HG03442 (cell line): ENCODE measurements around the gene WIZ.

Experiments used
- ATAC-seq: cut with Tn5 transposase; IDR thresholded peaks from one replicate; pipeline ENCODE4 v1.9.1; 2021; ENCODE audit warnings: mild to moderate bottlenecking, moderate library complexity; ENCODE audit not compliant: unreplicated experiment

The WIZ gene

GRCh38 chr19:15467734-15468214, 18.0 kb upstream of the WIZ start:
- ATAC-seq = no peak

GRCh38 chr19:15466851-15467733, 17.3 kb upstream of the WIZ start:
- ATAC-seq = peak; percentile 59

DNA sequence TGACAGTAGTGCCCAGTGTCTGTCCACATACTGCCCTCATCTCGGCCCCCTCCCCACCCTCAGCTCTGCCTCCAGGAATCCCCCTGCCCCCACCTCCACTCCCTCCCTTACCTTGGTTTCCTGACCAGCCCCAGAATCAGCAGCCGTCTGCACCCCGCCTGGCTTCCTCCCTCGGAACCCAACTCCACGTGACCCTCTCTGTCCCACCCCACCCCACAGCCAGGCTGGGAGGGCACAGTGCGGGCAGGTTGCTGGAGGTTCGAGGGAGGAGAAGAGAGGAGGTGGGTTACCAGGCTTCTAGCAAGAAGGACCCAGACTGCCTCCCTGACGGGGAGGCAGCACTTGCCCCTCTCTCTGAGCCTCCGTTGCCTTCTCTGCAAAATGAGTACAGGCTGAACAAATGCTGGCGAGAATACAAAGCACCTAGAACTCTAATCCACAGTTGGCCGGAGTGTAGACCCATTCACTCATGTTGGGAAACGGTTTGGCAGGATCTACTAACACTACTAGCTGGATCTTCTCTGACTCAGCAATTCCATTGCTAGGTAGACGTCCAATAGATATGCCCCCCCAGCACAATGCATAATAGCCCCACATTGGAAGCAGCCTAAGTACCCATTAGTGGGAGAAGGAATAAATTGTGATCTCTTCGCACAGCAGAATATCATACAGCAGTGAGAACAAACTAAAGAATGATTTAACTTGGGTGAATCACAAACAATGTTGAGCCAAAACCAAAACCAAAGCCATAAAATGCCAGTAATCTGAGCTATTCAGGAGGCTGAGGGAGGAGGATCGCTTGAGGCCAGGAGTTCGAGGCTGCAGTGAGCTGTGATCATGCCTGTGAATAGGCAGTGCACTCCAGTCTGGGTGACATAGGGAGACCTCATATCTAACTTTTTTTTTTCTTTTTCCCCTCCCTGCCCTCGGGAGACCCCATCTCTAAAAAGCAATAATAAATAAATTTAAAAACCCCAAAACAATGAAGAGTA, 14.9 kb upstream of the WIZ start, which contains the start of gene RASAL3:
Gene RASAL3 (minus strand): TSS at position 151 of the 992 bp plus-strand sequence. CDS start 186 bp downstream, outside the sequence.
- peak; percentile 39 for ATAC-seq

DNA sequence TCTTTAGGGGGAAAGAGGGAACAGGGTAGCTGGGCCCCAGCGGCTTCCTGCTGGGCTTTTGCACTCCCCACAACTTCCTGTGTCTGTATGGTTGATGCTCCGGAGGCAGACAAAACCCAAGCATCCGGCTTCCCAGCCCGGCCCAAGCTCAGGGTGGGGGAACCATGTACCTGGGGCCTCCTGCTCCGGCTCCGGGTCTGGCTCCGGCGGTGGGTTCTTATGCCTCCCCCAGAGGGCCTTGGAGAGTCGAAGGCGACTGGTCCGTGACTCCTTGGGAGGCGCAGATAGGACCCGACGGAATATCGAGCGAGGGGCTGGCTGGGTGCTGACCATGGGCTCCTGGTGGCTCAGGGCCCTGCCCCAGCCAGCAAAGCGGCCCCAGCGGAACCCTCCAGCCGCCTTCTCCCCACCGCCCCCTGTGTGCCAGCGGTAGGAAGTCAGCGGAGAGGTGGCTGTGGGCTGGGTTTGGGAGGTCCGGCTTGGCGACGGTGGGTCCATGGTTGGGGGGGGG, 14.2 kb upstream of the WIZ start:
- ATAC-seq = peak; percentile 37

- ATAC-seq = no peak
These were observed 11.9 kb upstream of the WIZ start for GRCh38 chr19:15461694-15462093.

- no peak for ATAC-seq
These were observed 8.1 kb upstream of the WIZ start for GRCh38 chr19:15457701-15458484.

- no peak for ATAC-seq
These were observed 7.3 kb upstream of the WIZ start for GRCh38 chr19:15456871-15457700.

GRCh38 chr19:15456441-15456840, 6.7 kb upstream of the WIZ start:
- ATAC-seq = no peak

- no peak for ATAC-seq
These were observed 6.2 kb upstream of the WIZ start for GRCh38 chr19:15455996-15456395.

- ATAC-seq = no peak
These were observed 4.4 kb upstream of the WIZ start for GRCh38 chr19:15453906-15454860.

DNA sequence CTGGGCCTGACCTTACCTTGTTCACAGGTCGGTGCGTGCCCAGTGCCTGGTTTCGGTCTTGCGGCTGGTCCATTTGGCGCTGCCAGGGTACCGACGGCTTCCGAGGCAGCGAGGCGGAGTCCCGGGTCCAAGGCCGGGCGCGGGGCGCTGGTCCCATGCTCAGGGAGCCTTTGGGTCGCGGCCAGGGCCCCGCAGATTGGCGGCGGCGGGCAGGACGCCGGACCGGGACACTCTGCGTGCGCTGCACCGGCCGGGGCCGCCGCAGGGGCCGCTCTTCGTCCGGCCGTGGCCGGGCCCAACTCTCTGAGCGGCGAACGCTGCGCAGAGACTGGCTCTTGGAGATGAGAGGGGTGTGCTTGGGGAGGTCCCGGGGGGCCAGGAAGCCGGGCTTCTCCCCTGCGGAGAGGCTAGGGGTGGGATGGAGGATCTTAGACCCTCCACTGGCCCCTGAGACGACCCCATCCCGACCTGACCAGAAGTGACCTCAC, 3.4 kb upstream of the WIZ start:
- no peak for ATAC-seq

DNA sequence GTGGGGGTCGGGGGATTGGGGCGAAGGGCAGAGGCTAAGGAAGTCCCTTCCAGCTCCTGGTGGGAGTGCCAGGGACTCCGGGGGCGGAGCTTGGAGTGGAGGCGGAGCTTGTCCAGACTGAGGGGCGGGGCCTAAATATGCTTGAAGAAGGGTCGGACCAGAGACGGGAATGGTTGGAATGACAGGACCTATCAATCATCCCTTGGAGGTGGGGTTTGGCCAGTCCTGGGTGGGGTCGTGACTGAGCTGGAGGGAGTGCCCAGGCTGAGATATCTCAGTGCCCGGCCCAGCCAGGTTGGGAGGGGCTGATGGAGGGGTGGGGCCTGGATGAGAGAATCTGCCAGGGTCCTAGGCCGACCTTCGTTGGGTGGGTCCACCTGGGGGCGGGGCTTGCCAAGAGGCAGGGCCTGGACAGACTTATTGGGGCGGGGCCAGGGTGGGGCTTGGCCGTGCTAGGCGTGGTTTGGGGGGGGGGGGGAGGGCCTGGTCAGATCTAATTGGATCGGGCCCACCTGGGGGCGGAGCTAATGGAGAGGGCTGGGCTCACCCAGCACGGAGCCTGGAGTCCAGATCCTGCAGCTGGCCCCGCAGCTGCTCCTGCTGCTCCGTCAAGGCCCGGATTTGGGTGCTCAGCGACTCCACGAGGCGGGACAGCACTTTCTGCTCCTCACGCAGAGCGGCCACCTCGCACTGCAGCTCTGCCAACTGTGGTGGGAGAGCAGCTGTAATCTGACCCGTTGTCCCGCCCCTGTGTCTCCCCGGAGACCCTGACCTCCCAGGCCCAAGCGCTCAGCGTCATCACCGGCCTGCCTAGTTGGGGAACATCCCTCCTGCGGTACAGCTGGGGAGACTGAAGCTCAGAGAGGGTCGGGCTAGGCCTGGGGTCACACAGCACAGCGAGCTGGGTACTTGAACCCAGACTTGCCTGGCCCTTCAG, 2.6 kb upstream of the WIZ start:
- ATAC-seq = no peak

DNA sequence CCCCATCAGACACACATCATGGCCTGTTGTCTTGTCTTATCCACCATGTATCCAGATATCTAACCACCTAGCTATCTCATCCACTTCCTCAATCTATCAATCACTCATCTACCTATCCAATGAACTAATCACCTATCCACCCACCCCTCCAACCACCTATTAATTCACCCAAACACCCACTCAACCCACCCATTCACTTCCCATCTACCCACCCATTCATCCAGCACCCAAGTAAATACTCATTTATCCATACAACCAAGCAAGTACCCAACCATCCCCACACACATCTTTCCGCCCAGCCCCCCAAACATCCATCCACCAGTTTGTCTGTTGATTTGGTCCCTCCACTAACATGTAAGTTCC, 753 bp upstream of the WIZ start:
- ATAC-seq = no peak

DNA sequence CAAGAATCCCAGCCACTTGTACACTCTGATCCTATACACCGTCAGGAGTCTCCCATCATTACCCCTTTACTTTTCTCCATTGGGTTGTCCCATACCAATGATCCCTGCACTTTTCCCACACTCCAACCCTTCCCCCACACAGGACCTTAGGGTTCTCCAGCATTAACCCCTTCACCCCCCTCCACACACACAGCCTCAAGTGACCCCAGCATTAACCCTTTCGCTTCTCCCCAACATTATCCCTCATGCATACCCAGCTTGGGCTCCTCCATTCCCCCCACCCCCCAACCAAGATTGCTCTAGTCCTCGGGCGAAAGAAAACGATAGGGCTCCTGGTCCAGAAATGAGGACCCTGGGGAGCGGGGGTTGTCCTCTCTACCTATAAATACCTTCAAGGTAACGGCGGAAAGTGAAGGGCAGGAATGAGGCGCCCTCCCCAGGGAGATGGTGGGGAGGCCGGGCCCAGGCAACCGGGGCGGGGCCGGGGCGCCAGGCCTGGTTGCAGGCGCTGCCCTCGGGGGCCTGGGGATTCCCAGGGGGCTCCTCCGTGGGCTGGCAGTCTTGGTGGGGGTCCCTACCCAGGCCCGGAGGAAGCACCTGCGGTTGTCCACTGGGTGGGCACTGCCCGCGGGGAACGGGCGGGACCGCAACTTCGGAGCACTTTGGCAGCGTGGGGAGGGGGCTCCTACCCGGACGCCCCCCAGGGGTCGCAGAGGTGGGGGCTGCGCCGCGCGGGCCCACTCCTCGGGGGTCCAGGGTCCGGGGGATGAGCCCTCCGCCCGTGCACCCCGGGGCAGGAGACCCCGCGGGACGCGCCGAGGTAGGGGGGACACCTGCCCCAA, 757 bp downstream of the WIZ start:
- peak; percentile 20 for ATAC-seq

- no peak for ATAC-seq
These were observed 1.5 kb downstream of the WIZ start for GRCh38 chr19:15448044-15448777.

GRCh38 chr19:15447057-15447456, 2.7 kb downstream of the WIZ start:
- ATAC-seq = no peak
